SH-SY5Y (cell line): Measurements from ENCODE around the gene ITGB4.

Source experiments
- GATA2 ChIP-seq: IDR thresholded peaks from 2 replicates; pipeline ENCODE4 v1.6.1; 2011; ENCODE audit warnings: mild to moderate bottlenecking, low read depth, low read length
- GATA3 ChIP-seq: IDR thresholded peaks from 2 replicates; pipeline ENCODE4 v1.6.1; 2011; ENCODE audit warnings: low read depth, mild to moderate bottlenecking, low read length, moderate library complexity

The ITGB4 gene

GRCh38 chr17:75795820-75796607 lies 74.8 kb downstream of the ITGB4 start:
- TF ChIP-seq GATA3 (no peak), GATA2 (no peak)

GRCh38 chr17:75799402-75799801 lies 78.1 kb downstream of the ITGB4 start:
- TF ChIP-seq GATA2: no peak
- no peak for TF ChIP-seq GATA3

- TF ChIP-seq GATA2 (no peak), GATA3 (no peak)
Observed at GRCh38 chr17:75803883-75804282, 82.6 kb downstream of the ITGB4 start.

GRCh38 chr17:75806822-75807500 lies 85.7 kb downstream of the ITGB4 start:
- TF ChIP-seq GATA3: no peak
- no peak for TF ChIP-seq GATA2
